ENCODE results near the gene ENTPD2.

ENTPD2 gene

GRCh38 chr9:137053944-137054931 is at the start of gene ENTPD2:
Gene ENTPD2, minus strand, starts transcription at chr9:137054061. Its CDS starts 64 bp downstream, at chr9:137053997.
- no peak for DNase-seq

- no peak for DNase-seq
These were observed 49.5 kb upstream of the ENTPD2 start for GRCh38 chr9:137103206-137103999.

GRCh38 chr9:137099231-137099630 is 45.4 kb upstream of the ENTPD2 start:
- no peak for DNase-seq

GRCh38 chr9:137097761-137098462 is 44.1 kb upstream of the ENTPD2 start:
- no peak for DNase-seq

- no peak for DNase-seq
These were observed 43.1 kb upstream of the ENTPD2 start for GRCh38 chr9:137096785-137097546.

GRCh38 chr9:137095664-137096517 is 42.0 kb upstream of the ENTPD2 start:
- no peak for DNase-seq

GRCh38 chr9:137089232-137089947 is 35.5 kb upstream of the ENTPD2 start:
- no peak for DNase-seq

- no peak for DNase-seq
These were observed 34.3 kb upstream of the ENTPD2 start for GRCh38 chr9:137088121-137088520.

- no peak for DNase-seq
These were observed 33.6 kb upstream of the ENTPD2 start for GRCh38 chr9:137087409-137087925.

- DNase-seq, result peak; percentile 98
These were observed 32.9 kb upstream of the ENTPD2 start, which contains the start of gene MAN1B1 for GRCh38 chr9:137086531-137087408. Gene MAN1B1, plus strand, starts transcription at chr9:137086985. Its CDS starts 15 bp downstream, at chr9:137087000.

- DNase-seq, result no peak
These were observed 32.2 kb upstream of the ENTPD2 start for GRCh38 chr9:137085920-137086530.

GRCh38 chr9:137084526-137084925 is 30.7 kb upstream of the ENTPD2 start:
- no peak for DNase-seq

- peak; percentile 96 for DNase-seq
These were observed 29.6 kb upstream of the ENTPD2 start for GRCh38 chr9:137083394-137084004.

GRCh38 chr9:137082925-137083290 is 29.0 kb upstream of the ENTPD2 start:
- DNase-seq, result no peak

GRCh38 chr9:137082222-137082924 is 28.5 kb upstream of the ENTPD2 start:
- DNase-seq, result no peak

GRCh38 chr9:137080260-137081122 is 26.6 kb upstream of the ENTPD2 start:
- no peak for DNase-seq

- DNase-seq, result no peak
These were observed 25.5 kb upstream of the ENTPD2 start for GRCh38 chr9:137079401-137079787.

Data from fibroblast of skin of right quadriceps (primary cell).